GM12865 (cell line): ENCODE measurements around the gene OR1L1.

Experiments
- DNase-seq: peaks from one replicate; pipeline ENCODE4 v3.0.0; 2010; ENCODE audit warnings: low read depth
- H3K4me3 ChIP-seq: 2 replicates; pipeline ENCODE4 v1.5.1; 2011; ENCODE audit warnings: mild to moderate bottlenecking, low read depth, low read length, control low read depth
- TF ChIP-seq, protein P1 (sequence below): IDR thresholded peaks from 2 replicates; pipeline ENCODE4 v1.5.1; 2011; ENCODE audit warnings: low read length, control low read depth, low read depth, inconsistent platforms; ENCODE audit not compliant: insufficient read depth; ENCODE audit errors: missing control alignments

OR1L1 gene

DNA sequence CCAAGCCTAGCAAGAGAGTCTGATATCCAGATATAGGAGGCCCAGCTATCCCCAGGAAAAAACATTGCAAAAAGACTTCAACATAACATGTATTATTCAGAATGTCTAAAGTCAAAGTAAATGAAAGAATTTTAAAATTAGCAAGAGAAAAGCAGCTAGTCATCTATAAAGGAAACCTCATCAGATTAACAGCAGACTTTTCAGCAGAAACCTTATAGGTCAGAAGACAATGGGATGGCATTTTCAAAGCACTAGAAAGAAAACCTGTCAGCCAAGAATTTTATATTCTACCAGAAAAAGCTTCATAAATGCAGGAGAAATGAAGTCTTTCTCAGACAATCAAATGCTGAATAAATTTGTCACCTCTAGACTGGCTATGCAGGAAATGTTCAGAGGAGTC lies 23.3 kb downstream of the OR1L1 start:
- no peak for DNase-seq
- H3K4me3 ChIP-seq: no peak overlapping the region
- TF ChIP-seq, protein P1, sequence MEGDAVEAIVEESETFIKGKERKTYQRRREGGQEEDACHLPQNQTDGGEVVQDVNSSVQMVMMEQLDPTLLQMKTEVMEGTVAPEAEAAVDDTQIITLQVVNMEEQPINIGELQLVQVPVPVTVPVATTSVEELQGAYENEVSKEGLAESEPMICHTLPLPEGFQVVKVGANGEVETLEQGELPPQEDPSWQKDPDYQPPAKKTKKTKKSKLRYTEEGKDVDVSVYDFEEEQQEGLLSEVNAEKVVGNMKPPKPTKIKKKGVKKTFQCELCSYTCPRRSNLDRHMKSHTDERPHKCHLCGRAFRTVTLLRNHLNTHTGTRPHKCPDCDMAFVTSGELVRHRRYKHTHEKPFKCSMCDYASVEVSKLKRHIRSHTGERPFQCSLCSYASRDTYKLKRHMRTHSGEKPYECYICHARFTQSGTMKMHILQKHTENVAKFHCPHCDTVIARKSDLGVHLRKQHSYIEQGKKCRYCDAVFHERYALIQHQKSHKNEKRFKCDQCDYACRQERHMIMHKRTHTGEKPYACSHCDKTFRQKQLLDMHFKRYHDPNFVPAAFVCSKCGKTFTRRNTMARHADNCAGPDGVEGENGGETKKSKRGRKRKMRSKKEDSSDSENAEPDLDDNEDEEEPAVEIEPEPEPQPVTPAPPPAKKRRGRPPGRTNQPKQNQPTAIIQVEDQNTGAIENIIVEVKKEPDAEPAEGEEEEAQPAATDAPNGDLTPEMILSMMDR: no peak

DNA sequence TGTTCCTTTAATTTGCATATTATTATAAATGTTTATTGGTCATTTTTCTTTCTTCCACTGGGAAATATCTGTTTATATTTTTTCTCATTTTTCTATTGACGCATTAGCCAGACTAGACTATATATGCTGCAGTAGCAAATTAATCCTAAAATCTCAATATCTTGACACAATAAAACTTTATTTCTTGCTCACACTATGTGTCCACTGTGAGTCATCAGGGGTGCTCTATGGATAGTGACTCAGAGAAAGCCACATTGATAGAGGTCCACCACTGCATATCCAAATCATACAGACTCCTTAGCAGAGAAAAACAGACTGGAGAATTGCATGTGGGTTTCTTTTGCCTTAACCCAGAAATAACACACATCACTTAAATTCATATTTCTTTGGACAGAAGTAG lies 34.2 kb downstream of the OR1L1 start:
- DNase-seq: no peak
- no peak overlapping the region for H3K4me3 ChIP-seq
- TF ChIP-seq, protein P1: no peak
